ENCODE results near the gene TUBA1C.

DNA sequence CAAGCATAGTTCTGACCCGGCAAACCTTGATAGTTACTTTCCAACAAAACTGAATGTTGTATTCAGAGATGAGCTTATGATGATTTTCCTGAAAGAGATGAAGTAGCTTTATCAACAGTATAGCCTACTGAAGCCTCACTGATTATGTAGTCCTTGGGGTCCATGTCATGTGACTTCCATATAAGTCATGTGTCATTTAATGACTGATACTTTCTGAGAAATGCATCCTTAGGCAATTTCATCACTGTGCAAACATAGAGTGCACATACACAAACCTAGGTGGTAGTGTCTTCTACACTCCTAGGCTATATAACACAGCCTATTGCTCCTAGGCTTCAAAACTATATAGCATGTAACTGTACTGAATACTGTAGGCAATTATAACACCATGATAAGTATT is 28.5 kb upstream of the TUBA1C start:
- TF ChIP-seq, protein P1, sequence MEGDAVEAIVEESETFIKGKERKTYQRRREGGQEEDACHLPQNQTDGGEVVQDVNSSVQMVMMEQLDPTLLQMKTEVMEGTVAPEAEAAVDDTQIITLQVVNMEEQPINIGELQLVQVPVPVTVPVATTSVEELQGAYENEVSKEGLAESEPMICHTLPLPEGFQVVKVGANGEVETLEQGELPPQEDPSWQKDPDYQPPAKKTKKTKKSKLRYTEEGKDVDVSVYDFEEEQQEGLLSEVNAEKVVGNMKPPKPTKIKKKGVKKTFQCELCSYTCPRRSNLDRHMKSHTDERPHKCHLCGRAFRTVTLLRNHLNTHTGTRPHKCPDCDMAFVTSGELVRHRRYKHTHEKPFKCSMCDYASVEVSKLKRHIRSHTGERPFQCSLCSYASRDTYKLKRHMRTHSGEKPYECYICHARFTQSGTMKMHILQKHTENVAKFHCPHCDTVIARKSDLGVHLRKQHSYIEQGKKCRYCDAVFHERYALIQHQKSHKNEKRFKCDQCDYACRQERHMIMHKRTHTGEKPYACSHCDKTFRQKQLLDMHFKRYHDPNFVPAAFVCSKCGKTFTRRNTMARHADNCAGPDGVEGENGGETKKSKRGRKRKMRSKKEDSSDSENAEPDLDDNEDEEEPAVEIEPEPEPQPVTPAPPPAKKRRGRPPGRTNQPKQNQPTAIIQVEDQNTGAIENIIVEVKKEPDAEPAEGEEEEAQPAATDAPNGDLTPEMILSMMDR (IDR thresholded peaks at IDR 0.05) = no peak
- TF ChIP-seq EP300 (IDR thresholded peaks at IDR 0.05) = no peak
